Loucy (cell line): ENCODE data around the gene MCM9.

Source experiments
- H2AFZ ChIP-seq: fragments of 200-600 bp; sonication (generic); 2 replicates; pipeline ENCODE4 v1.6.0; 2016; ENCODE audit warnings: antibody characterized with exemption, mild to moderate bottlenecking, low read length, moderate library complexity
- H3F3A ChIP-seq: fragments of 200-600 bp; 2 replicates; pipeline ENCODE4 v1.6.0; 2016; ENCODE audit warnings: antibody characterized with exemption, low read depth, mild to moderate bottlenecking
- H3K27me3 ChIP-seq: fragments of 200-600 bp; sonication (generic); 2 replicates; pipeline ENCODE4 v1.6.1; 2014; ENCODE audit warnings: low read length, mild to moderate bottlenecking; ENCODE audit not compliant: insufficient read depth, poor library complexity, severe bottlenecking
- H3K36me3 ChIP-seq: fragments of 200-600 bp; sonication (generic); 2 replicates; pipeline ENCODE4 v1.6.1; 2016; ENCODE audit warnings: low read length; ENCODE audit not compliant: insufficient read depth
- H3K4me1 ChIP-seq: fragments of 200-600 bp; sonication (generic); 2 replicates; pipeline ENCODE4 v1.5.1; 2014; ENCODE audit warnings: low read length, mild to moderate bottlenecking; ENCODE audit not compliant: insufficient read depth, poor library complexity, severe bottlenecking
- H3K4me2 ChIP-seq: fragments of 200-600 bp; sonication (generic); 2 replicates; pipeline ENCODE4 v1.6.0; 2014; ENCODE audit warnings: antibody characterized with exemption, low read length, low read depth, mild to moderate bottlenecking; ENCODE audit not compliant: poor library complexity, severe bottlenecking
- H3K4me3 ChIP-seq: fragments of 200-600 bp; sonication (generic); 2 replicates; pipeline ENCODE4 v1.5.1; 2014; ENCODE audit warnings: low read length, mild to moderate bottlenecking, mixed read lengths; ENCODE audit not compliant: poor library complexity, severe bottlenecking
- H3K79me2 ChIP-seq: fragments of 200-600 bp; sonication (generic); 2 replicates; pipeline ENCODE4 v1.6.1; 2014; ENCODE audit warnings: low read length; ENCODE audit not compliant: insufficient read depth
- H3K9ac ChIP-seq: fragments of 200-600 bp; sonication (generic); 2 replicates; pipeline ENCODE4 v1.6.0; 2014; ENCODE audit warnings: mild to moderate bottlenecking, low read depth, low read length, moderate library complexity; ENCODE audit not compliant: poor library complexity, severe bottlenecking
- H3K9me2 ChIP-seq: fragments of 200-600 bp; sonication (generic); replicated peaks from 2 replicates; pipeline ENCODE4 v1.6.1; 2016; ENCODE audit warnings: low read depth, low read length, mixed read lengths
- H3K9me3 ChIP-seq: fragments of 200-600 bp; sonication (generic); 2 replicates; pipeline ENCODE4 v1.6.1; 2014; ENCODE audit warnings: mild to moderate bottlenecking, antibody characterized with exemption, low read length, low read depth; ENCODE audit not compliant: insufficient read depth
- H4K20me1 ChIP-seq: fragments of 200-600 bp; sonication (generic); 2 replicates; pipeline ENCODE4 v1.6.0; 2014; ENCODE audit warnings: antibody characterized with exemption, low read length, mild to moderate bottlenecking; ENCODE audit not compliant: insufficient read depth, poor library complexity, severe bottlenecking
- EZH2phosphoT487 ChIP-seq: fragments of 200-600 bp; IDR thresholded peaks from 2 replicates; pipeline ENCODE4 v1.6.1; 2018; ENCODE audit warnings: antibody characterized with exemption, mild to moderate bottlenecking, moderate library complexity, borderline replicate concordance
- TF ChIP-seq, protein P1 (sequence below): fragments of 200-600 bp; sonication (generic); conservative IDR thresholded peaks from 2 replicates; pipeline ENCODE4 v1.5.1; 2014; ENCODE audit warnings: mild to moderate bottlenecking, antibody characterized with exemption, low read length

The MCM9 gene

DNA sequence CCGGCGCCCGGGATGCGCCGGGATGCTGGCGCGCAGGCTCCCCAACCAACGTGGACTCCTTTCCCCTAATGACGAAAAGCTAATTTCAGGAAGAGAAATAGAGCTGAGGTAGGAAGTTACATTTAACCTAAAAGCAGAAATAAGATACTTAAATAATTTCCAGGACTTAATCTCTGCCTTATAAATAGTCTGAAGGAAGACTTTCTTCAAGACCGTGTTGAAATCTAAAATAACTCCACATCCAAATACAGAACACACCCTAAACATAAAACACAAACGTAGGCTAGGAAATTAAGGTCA is 39.7 kb downstream of the MCM9 start:
- peaks cover 49% of the 10 kb centered on the region for H4K20me1 ChIP-seq
- H3K27me3 ChIP-seq: peaks cover 6% of the 10 kb centered on the region
- H3K4me2 ChIP-seq: peak overlapping the region; percentile 88
- no peaks in the 10 kb centered on the region for H3K9me3 ChIP-seq
- peak overlapping the region; percentile 99 for H3K4me3 ChIP-seq
- H3K4me1 ChIP-seq: peaks cover 64% of the 10 kb centered on the region
- no peak overlapping the region for H2AFZ ChIP-seq
- no peaks in the 10 kb centered on the region for H3K9me2 ChIP-seq
- TF ChIP-seq, protein P1, sequence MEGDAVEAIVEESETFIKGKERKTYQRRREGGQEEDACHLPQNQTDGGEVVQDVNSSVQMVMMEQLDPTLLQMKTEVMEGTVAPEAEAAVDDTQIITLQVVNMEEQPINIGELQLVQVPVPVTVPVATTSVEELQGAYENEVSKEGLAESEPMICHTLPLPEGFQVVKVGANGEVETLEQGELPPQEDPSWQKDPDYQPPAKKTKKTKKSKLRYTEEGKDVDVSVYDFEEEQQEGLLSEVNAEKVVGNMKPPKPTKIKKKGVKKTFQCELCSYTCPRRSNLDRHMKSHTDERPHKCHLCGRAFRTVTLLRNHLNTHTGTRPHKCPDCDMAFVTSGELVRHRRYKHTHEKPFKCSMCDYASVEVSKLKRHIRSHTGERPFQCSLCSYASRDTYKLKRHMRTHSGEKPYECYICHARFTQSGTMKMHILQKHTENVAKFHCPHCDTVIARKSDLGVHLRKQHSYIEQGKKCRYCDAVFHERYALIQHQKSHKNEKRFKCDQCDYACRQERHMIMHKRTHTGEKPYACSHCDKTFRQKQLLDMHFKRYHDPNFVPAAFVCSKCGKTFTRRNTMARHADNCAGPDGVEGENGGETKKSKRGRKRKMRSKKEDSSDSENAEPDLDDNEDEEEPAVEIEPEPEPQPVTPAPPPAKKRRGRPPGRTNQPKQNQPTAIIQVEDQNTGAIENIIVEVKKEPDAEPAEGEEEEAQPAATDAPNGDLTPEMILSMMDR: no peak
- no peak for TF ChIP-seq EZH2phosphoT487
- H3K36me3 ChIP-seq: no peaks in the 10 kb centered on the region
- peak overlapping the region; percentile 98 for H3K9ac ChIP-seq
- H3K79me2 ChIP-seq: peaks cover 87% of the 10 kb centered on the region
- H3F3A ChIP-seq: peaks cover 11% of the 10 kb centered on the region; the same call in 1 of the 2 replicates

DNA sequence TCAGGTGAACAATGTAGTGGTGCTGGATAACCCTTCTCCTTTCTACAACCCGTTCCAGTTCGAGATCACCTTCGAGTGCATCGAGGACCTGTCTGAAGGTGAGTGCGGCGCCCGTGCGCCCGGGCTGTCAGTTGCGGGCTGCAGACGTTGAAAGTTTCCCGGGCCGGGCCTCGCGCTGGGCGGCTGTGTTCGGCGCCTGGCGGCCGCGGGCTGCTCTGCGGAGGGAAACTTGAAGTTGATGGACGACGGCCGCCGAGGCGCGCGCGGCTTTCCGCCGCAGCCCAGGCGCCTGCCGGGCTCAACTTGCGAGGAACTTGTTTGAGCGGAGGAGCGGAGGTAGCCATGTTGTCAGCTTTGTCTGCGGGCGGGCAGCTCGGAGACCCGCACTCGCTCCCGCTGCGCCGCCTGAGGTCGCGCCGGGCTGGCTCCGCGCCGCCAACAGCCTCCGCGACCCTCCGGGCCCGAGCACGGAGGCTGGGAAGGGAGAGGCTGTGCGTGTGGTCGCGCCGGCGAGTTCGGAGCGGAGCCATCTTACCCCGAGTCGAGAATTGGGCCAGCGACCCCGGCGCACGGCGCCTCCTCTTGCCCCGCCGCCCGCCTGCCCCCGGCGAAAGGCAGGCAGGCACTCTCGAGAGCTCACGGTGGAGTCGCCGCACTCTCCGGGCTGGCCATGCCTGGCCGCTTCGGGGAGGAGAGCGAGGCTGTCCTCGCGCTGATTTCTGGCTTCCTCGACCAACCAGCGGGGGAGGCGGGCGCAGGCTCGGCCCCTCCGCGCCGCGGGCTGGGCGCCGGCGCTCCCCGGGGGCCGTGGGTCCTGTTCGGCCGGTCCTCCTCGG is 40.3 kb downstream of the MCM9 start:
- TF ChIP-seq, protein P1: no peak
- TF ChIP-seq EZH2phosphoT487: no peak
- H3K9me2 ChIP-seq: no peaks in the 10 kb centered on the region

DNA sequence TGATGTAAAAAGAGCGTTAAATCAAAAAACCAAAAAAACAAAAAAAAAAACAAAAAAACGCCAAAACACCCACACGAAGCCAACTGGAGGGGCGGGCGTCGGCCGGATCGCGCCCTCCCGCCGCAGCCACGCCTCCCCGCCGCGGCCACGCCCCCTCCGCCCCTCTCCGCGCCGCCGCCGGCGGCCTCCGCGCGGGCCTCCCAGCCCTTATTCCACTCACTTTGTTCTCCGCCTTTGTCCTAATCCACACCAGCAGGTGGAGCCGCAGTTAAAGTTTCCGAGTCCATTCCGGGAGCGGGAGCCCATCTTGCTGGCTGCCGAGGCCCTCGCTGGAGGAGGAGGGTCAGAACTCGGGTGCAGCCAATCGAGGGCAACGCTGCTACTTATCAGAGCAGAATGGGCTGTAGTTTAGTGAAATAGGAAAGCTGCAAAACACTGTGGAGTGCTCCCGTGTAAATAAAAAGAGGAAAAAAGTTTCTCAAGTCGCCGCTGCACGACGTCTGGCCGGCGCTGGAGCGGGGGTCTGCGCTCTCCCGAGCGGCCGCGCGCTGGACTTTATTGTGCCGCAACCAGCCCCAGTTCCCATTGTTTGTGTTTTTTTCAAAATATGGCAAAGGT is 41.0 kb downstream of the MCM9 start, which contains the start of gene ASF1A:
Gene ASF1A (plus strand): TSS at position 346 of the 618 bp plus-strand sequence. CDS start 262 bp downstream, at position 608.
- H3K9me2 ChIP-seq: no peaks in the 10 kb centered on the region
- peaks cover 10% of the 10 kb centered on the region; the same call in 1 of the 2 replicates for H3F3A ChIP-seq
- H3K79me2 ChIP-seq: peaks cover 87% of the 10 kb centered on the region
- H3K9ac ChIP-seq: peak within 1 kb of the TSS; percentile 98
- H3K9me3 ChIP-seq: no peaks in the 10 kb centered on the region
- H3K36me3 ChIP-seq: no peaks in the 10 kb centered on the region
- H4K20me1 ChIP-seq: peaks cover 36% of the 10 kb centered on the region
- TF ChIP-seq, protein P1: peak; percentile 55
- no peak for TF ChIP-seq EZH2phosphoT487
- H3K27me3 ChIP-seq: peaks cover 6% of the 10 kb centered on the region
- H2AFZ ChIP-seq: peak within 1 kb of the TSS; percentile 76
- peak within 1 kb of the TSS; percentile 99 for H3K4me3 ChIP-seq
- H3K4me1 ChIP-seq: peaks cover 63% of the 10 kb centered on the region
- peak within 1 kb of the TSS; percentile 88 for H3K4me2 ChIP-seq

More for the DNA sequence above, 40.3 kb downstream of the MCM9 start:
- Histone ChIP-seq H2AFZ (peak overlapping the region; percentile 76; the same call in 1 of the 2 replicates), H3K4me3 (peak overlapping the region; percentile 99), H3K9ac (peak overlapping the region; percentile 98), H4K20me1 (peaks cover 43% of the 10 kb centered on the region), H3K36me3 (no peaks in the 10 kb centered on the region), H3F3A (peaks cover 10% of the 10 kb centered on the region; the same call in 1 of the 2 replicates), H3K4me1 (peaks cover 63% of the 10 kb centered on the region), H3K4me2 (peak overlapping the region; percentile 88), H3K27me3 (peaks cover 6% of the 10 kb centered on the region), H3K9me3 (no peaks in the 10 kb centered on the region), H3K79me2 (peaks cover 87% of the 10 kb centered on the region)
